B cell (primary cell): ENCODE results near the gene OCA2.

Source experiments
- CTCF ChIP-seq: fragments of 200-600 bp; IDR thresholded peaks from one replicate; pipeline ENCODE4 v1.8.0; 2022; ENCODE audit warnings: antibody characterized with exemption, mild to moderate bottlenecking
- EZH2 ChIP-seq: IDR thresholded peaks from 2 replicates; pipeline ENCODE4 v1.6.1; 2012; ENCODE audit warnings: borderline replicate concordance, low read depth, mild to moderate bottlenecking, moderate library complexity, low read length; ENCODE audit not compliant: insufficient read depth, poor library complexity, severe bottlenecking

- TF ChIP-seq EZH2, result no peak
- TF ChIP-seq CTCF, result no peak
These were observed 209.9 kb downstream of the OCA2 start for GRCh38 chr15:27889258-27889657.
